Neural crest cell (in vitro differentiated cells): ENCODE data around the gene ASCC3. TPM values are rescaled to one million over a fixed set of nuclear protein-coding genes. Genes with fewer than 3 reads are reported as not detected.

ENCODE experiments used
- DNase-seq: peaks from one replicate; pipeline ENCODE4 v3.0.0; 2021; ENCODE audit warnings: low read depth, mixed read lengths, low spot score
- H3K27ac Mint-ChIP-seq: one replicate; pipeline ENCODE4 v1.8.0; 2021; ENCODE audit warnings: mild to moderate bottlenecking, mixed read lengths; ENCODE audit not compliant: unreplicated experiment
- H3K27me3 Mint-ChIP-seq: 2 replicates; pipeline ENCODE4 v1.8.0; 2021; ENCODE audit warnings: low read depth, mild to moderate bottlenecking, mixed read lengths
- H3K36me3 Mint-ChIP-seq: 2 replicates; pipeline ENCODE4 v1.8.0; 2021; ENCODE audit warnings: low read depth, mild to moderate bottlenecking, mixed read lengths
- H3K4me1 Mint-ChIP-seq: 2 replicates; pipeline ENCODE4 v1.8.0; 2021; ENCODE audit warnings: mixed read lengths
- H3K4me3 Mint-ChIP-seq: one replicate; pipeline ENCODE4 v1.8.0; 2021; ENCODE audit warnings: mild to moderate bottlenecking, mixed read lengths
- H3K9me3 Mint-ChIP-seq: 2 replicates; pipeline ENCODE4 v1.8.0; 2021; ENCODE audit warnings: mixed read lengths
- total RNA-seq: library from RNA; stranded (reverse); gene quantifications from 2 replicates; pipeline ENCODE4 v1.2.1, GENCODE V29; 2021
- TF ChIP-seq, protein P1 (sequence below): fragments of 200-600 bp; sonication (generic); conservative IDR thresholded peaks from 2 replicates; pipeline ENCODE4 v1.5.0; 2021; ENCODE audit warnings: antibody characterized with exemption, mild to moderate bottlenecking

ASCC3 gene
- total RNA-seq, 1 donor from 2014 or later, result 31.4 TPM

DNA sequence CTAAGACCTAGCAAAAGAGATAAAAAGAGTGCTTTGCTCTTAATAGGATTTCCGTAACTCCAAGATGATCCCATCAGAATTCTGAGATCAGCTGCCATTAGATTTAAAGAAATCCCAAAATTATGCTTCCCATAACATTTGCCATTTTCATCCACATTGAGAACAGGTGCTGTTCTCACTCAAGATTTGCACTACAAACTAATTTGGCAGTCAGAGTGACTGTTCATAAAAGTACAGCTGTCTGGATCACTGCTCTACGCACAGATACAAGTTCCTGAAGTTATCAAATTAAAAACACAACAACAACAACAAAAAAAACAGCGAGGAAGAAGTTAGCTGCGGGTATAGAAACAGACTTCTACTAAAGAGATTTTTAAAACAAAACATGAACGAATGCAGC lies 58.1 kb downstream of the ASCC3 start:
- no peaks in the 10 kb centered on the region for H3K27me3 Mint-ChIP-seq
- peaks cover 16% of the 10 kb centered on the region for H3K36me3 Mint-ChIP-seq
- H3K4me3 Mint-ChIP-seq, result no peak overlapping the region
- no peaks in the 10 kb centered on the region for H3K4me1 Mint-ChIP-seq
- TF ChIP-seq, protein P1, sequence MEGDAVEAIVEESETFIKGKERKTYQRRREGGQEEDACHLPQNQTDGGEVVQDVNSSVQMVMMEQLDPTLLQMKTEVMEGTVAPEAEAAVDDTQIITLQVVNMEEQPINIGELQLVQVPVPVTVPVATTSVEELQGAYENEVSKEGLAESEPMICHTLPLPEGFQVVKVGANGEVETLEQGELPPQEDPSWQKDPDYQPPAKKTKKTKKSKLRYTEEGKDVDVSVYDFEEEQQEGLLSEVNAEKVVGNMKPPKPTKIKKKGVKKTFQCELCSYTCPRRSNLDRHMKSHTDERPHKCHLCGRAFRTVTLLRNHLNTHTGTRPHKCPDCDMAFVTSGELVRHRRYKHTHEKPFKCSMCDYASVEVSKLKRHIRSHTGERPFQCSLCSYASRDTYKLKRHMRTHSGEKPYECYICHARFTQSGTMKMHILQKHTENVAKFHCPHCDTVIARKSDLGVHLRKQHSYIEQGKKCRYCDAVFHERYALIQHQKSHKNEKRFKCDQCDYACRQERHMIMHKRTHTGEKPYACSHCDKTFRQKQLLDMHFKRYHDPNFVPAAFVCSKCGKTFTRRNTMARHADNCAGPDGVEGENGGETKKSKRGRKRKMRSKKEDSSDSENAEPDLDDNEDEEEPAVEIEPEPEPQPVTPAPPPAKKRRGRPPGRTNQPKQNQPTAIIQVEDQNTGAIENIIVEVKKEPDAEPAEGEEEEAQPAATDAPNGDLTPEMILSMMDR, result no peak
- no peak overlapping the region for H3K27ac Mint-ChIP-seq
- H3K9me3 Mint-ChIP-seq, result peaks cover 5% of the 10 kb centered on the region
- DNase-seq, result no peak

DNA sequence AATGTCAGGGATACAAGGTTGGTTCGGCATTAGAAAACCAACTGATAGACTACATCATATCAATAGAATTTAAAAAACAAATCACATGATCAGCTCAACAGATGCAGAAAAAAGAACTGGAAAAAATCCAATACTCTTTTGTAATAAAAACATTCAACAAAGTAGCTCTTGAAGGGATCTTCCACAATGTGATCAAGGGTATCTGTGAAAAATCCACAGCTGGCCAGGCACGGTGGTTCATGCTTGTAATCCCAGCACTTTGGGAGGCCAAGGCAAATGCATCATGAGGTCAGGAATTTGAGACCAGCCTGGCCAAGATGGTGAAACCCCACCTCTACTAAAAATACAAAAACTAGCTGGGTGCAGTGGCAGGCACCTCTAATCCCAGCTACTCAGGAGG lies 63.1 kb downstream of the ASCC3 start:
- no peak overlapping the region for H3K4me3 Mint-ChIP-seq
- H3K27ac Mint-ChIP-seq, result no peak overlapping the region
- H3K9me3 Mint-ChIP-seq, result peaks cover 23% of the 10 kb centered on the region
- H3K4me1 Mint-ChIP-seq, result no peaks in the 10 kb centered on the region
- no peaks in the 10 kb centered on the region for H3K27me3 Mint-ChIP-seq
- DNase-seq, result no peak
- H3K36me3 Mint-ChIP-seq, result peaks cover 37% of the 10 kb centered on the region
- TF ChIP-seq, protein P1, result no peak

DNA sequence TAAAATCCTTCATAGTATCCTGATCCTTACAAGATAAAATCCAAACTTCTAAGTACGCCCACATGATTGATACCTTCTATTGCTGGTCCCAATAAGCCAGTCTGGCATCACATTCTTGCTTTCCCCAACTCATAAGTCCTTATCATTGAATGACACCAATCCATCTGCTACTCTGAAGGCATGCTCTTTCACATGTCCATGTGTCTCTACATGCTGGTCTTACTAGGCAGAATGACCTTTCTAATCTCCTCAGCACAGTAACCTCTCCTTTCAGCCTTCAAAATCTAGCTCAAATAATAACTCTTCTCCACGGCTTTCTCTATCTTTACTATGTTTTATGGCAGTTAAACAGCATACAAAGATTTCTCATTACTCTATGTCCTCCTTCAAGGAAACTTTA lies 71.1 kb downstream of the ASCC3 start:
- no peak for DNase-seq
- H3K27me3 Mint-ChIP-seq, result no peaks in the 10 kb centered on the region
- H3K36me3 Mint-ChIP-seq, result peaks cover 20% of the 10 kb centered on the region
- H3K4me3 Mint-ChIP-seq, result no peak overlapping the region
- H3K9me3 Mint-ChIP-seq, result peaks cover 3% of the 10 kb centered on the region
- no peaks in the 10 kb centered on the region for H3K4me1 Mint-ChIP-seq
- TF ChIP-seq, protein P1, result no peak
- no peak overlapping the region for H3K27ac Mint-ChIP-seq

DNA sequence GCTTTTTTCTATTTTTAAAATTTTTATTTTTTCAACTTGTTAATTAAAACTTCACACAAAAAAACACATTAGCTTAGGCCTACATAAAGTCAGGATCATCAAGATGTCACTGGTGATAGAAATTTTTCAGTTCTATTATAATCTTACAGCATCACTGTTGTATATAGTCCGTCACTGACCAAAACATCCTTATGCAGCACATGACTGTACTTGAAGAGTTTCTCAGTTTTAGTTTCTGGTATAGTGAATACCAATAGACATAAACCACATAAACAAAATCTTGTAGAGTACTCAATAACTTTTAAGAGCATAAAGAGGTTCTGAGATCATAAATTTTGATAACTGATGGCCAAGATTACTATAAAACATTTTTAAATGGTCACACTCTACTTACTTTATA lies 71.8 kb downstream of the ASCC3 start:
- Mint-ChIP-seq H3K9me3 (no peaks in the 10 kb centered on the region), H3K27me3 (no peaks in the 10 kb centered on the region), H3K4me1 (no peaks in the 10 kb centered on the region), H3K27ac (no peak overlapping the region), H3K4me3 (no peak overlapping the region), H3K36me3 (peaks cover 14% of the 10 kb centered on the region)
- TF ChIP-seq, protein P1, result no peak
- DNase-seq, result no peak

DNA sequence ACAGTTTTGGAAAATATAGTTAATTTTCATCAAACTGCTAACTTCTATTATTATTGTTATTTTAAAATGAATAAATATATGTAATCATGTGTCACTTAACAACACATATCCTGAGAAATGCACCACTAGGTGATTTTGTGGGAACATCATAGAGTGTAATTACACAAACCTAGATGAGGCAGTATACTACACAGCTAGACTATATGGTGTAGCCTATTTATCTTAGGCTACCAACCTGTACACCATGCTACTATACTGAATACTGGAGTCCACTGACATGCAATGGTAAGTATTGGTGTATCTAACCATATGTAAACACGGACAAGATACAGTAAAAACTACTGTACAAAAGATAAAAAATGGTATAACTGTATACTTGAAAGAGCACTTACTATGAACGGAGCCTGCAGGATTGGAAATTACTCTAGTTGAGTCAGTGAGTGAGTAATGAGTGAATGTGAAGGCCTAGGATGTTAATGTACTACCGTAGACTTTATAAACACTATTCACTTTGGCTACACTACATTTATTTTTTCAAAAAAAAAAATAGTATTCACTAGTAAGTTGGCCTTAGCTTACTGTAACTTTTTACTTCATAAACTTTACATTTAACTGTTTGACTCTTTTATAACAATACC lies 72.4 kb downstream of the ASCC3 start:
- Mint-ChIP-seq H3K4me3 (no peak overlapping the region), H3K4me1 (no peaks in the 10 kb centered on the region), H3K9me3 (no peaks in the 10 kb centered on the region), H3K27me3 (no peaks in the 10 kb centered on the region), H3K36me3 (peaks cover 9% of the 10 kb centered on the region), H3K27ac (no peak overlapping the region)
- DNase-seq, result no peak
- TF ChIP-seq, protein P1, result no peak
